Dendritic cell treated with granulocyte-macrophage colony-stimulating factor and Interleukin-4, amounts not matched to agents 40 ng/mL and 50 ng/mL, for 4 days (primary cell): ENCODE data around the gene VPS4B.
"Not testable (repeated sequence)": the region's sequence is repeated elsewhere in the genome, so short reads cannot be mapped to it uniquely, and the experiment has no call there.

Experiments
- H3K27ac Mint-ChIP-seq: one replicate; pipeline ENCODE4 v1.8.0; 2022; ENCODE audit warnings: mild to moderate bottlenecking, mixed read lengths
- H3K27me3 Mint-ChIP-seq: one replicate; pipeline ENCODE4 v1.8.0; 2022; ENCODE audit warnings: mild to moderate bottlenecking, mixed read lengths
- H3K36me3 Mint-ChIP-seq: one replicate; pipeline ENCODE4 v1.8.0; 2022; ENCODE audit warnings: low read depth, mixed read lengths
- H3K4me1 Mint-ChIP-seq: one replicate; pipeline ENCODE4 v1.8.0; 2022; ENCODE audit warnings: low read depth, mixed read lengths
- H3K4me3 Mint-ChIP-seq: one replicate; pipeline ENCODE4 v1.8.0; 2022; ENCODE audit warnings: mild to moderate bottlenecking, moderate library complexity, mixed read lengths
- H3K9me3 Mint-ChIP-seq: one replicate; pipeline ENCODE4 v1.8.0; 2022; ENCODE audit warnings: mixed read lengths
- intact Hi-C: fragments of 100-400 bp; cut with micrococcal nuclease; formaldehyde crosslinking; loops from one replicate; pipeline ENCODE4 v1.15.0; 2022

Gene VPS4B

GRCh38 chr18:63374540-63374939, 47.7 kb downstream of the VPS4B start:
- Mint-ChIP-seq H3K4me1 (peaks cover 24% of the 10 kb centered on the region), H3K9me3 (peaks cover 8% of the 10 kb centered on the region), H3K36me3 (no peaks in the 10 kb centered on the region)

GRCh38 chr18:63373161-63373560, 49.1 kb downstream of the VPS4B start:
- peaks cover 8% of the 10 kb centered on the region for H3K9me3 Mint-ChIP-seq
- H3K4me1 Mint-ChIP-seq: peaks cover 19% of the 10 kb centered on the region
- no peaks in the 10 kb centered on the region for H3K36me3 Mint-ChIP-seq
- H3K4me3 Mint-ChIP-seq: no peak overlapping the region
- intact Hi-C loops: no loop called here
- H3K27me3 Mint-ChIP-seq: no peaks in the 10 kb centered on the region
- H3K27ac Mint-ChIP-seq: no peak overlapping the region

More at GRCh38 chr18:63374540-63374939, 47.7 kb downstream of the VPS4B start:
- intact Hi-C loops: no loop called here
- no peaks in the 10 kb centered on the region for H3K27me3 Mint-ChIP-seq
- H3K4me3 Mint-ChIP-seq: no peak overlapping the region
- no peak overlapping the region for H3K27ac Mint-ChIP-seq

GRCh38 chr18:63368611-63369010, 53.7 kb downstream of the VPS4B start:
- intact Hi-C loops: no loop called here
- H3K4me3 Mint-ChIP-seq: peak overlapping the region; percentile 84
- peak overlapping the region; percentile 82 for H3K27ac Mint-ChIP-seq
- peaks cover 26% of the 10 kb centered on the region for H3K4me1 Mint-ChIP-seq
- H3K9me3 Mint-ChIP-seq: no peaks in the 10 kb centered on the region
- H3K36me3 Mint-ChIP-seq: no peaks in the 10 kb centered on the region
- H3K27me3 Mint-ChIP-seq: peaks cover 2% of the 10 kb centered on the region

GRCh38 chr18:63367053-63367953, 55.0 kb downstream of the VPS4B start, which contains the start of gene KDSR:
Gene KDSR, minus strand, starts transcription at chr18:63367206. Its CDS starts 88 bp downstream, at chr18:63367118.
- Mint-ChIP-seq H3K9me3 (no peaks in the 10 kb centered on the region), H3K36me3 (peaks cover 5% of the 10 kb centered on the region), H3K27ac (peak within 1 kb of the TSS; percentile 82), H3K27me3 (peaks cover 2% of the 10 kb centered on the region), H3K4me3 (peak within 1 kb of the TSS; percentile 84), H3K4me1 (peaks cover 26% of the 10 kb centered on the region)
- intact Hi-C loops: loop anchor here (1.0 to 2.0 kb wide), 2 partner anchors 55 to 131 kb away; partner anchors contain the start of gene VPS4B

GRCh38 chr18:63366213-63367052, 55.8 kb downstream of the VPS4B start:
- Mint-ChIP-seq H3K36me3 (peaks cover 14% of the 10 kb centered on the region), H3K27ac (peak overlapping the region; percentile 82), H3K27me3 (peaks cover 2% of the 10 kb centered on the region), H3K4me1 (peaks cover 26% of the 10 kb centered on the region), H3K4me3 (peak overlapping the region; percentile 84), H3K9me3 (no peaks in the 10 kb centered on the region)
- intact Hi-C loops: loop anchor here (1.0 to 2.0 kb wide), 2 partner anchors 56 to 130 kb away; partner anchors contain the start of gene VPS4B

- intact Hi-C loops: loop anchor here (2.0 kb wide), 1 partner anchor 129 kb away; no protein-coding TSS in a partner anchor
- peaks cover 17% of the 10 kb centered on the region for H3K36me3 Mint-ChIP-seq
- peaks cover 26% of the 10 kb centered on the region for H3K4me1 Mint-ChIP-seq
- peaks cover 2% of the 10 kb centered on the region for H3K27me3 Mint-ChIP-seq
- no peaks in the 10 kb centered on the region for H3K9me3 Mint-ChIP-seq
- H3K4me3 Mint-ChIP-seq: peak overlapping the region; percentile 84
- peak overlapping the region; percentile 82 for H3K27ac Mint-ChIP-seq
Measured at GRCh38 chr18:63365876-63366212, 56.4 kb downstream of the VPS4B start.

- intact Hi-C loops: no loop called here
- H3K9me3 Mint-ChIP-seq: no peaks in the 10 kb centered on the region
- H3K4me3 Mint-ChIP-seq: no peak overlapping the region
- peaks cover 36% of the 10 kb centered on the region for H3K36me3 Mint-ChIP-seq
- peaks cover 26% of the 10 kb centered on the region for H3K4me1 Mint-ChIP-seq
- peaks cover 2% of the 10 kb centered on the region for H3K27me3 Mint-ChIP-seq
- no peak overlapping the region for H3K27ac Mint-ChIP-seq
Measured at GRCh38 chr18:63363951-63364350, 58.3 kb downstream of the VPS4B start.

GRCh38 chr18:63363420-63363819, 58.9 kb downstream of the VPS4B start:
- H3K27me3 Mint-ChIP-seq, H3K9me3 Mint-ChIP-seq, intact Hi-C loops, H3K27ac Mint-ChIP-seq, H3K4me3 Mint-ChIP-seq: not testable (repeated sequence)
- peaks cover 25% of the 10 kb centered on the region for H3K4me1 Mint-ChIP-seq
- H3K36me3 Mint-ChIP-seq: peaks cover 40% of the 10 kb centered on the region

- intact Hi-C loops: loop anchor here (5.0 kb wide), 1 partner anchor 36 kb away; no protein-coding TSS in a partner anchor
- H3K27me3 Mint-ChIP-seq: no peaks in the 10 kb centered on the region
- no peaks in the 10 kb centered on the region for H3K4me1 Mint-ChIP-seq
- H3K4me3 Mint-ChIP-seq: no peak overlapping the region
- no peak overlapping the region for H3K27ac Mint-ChIP-seq
- peaks cover 90% of the 10 kb centered on the region for H3K36me3 Mint-ChIP-seq
- no peaks in the 10 kb centered on the region for H3K9me3 Mint-ChIP-seq
Measured at GRCh38 chr18:63356272-63356896, 65.9 kb downstream of the VPS4B start.

GRCh38 chr18:63350230-63350629, 72.0 kb downstream of the VPS4B start:
- no peaks in the 10 kb centered on the region for H3K9me3 Mint-ChIP-seq

GRCh38 chr18:63348508-63349136, 73.7 kb downstream of the VPS4B start:
- H3K36me3 Mint-ChIP-seq: peaks cover 92% of the 10 kb centered on the region
- H3K4me1 Mint-ChIP-seq: peaks cover 5% of the 10 kb centered on the region
- H3K4me3 Mint-ChIP-seq: no peak overlapping the region
- intact Hi-C loops: loop anchor here (10.0 kb wide), 1 partner anchor 156 kb away; no protein-coding TSS in a partner anchor
- H3K9me3 Mint-ChIP-seq: no peaks in the 10 kb centered on the region
- H3K27me3 Mint-ChIP-seq: no peaks in the 10 kb centered on the region
- H3K27ac Mint-ChIP-seq: no peak overlapping the region

More at GRCh38 chr18:63350230-63350629, 72.0 kb downstream of the VPS4B start:
- no peak overlapping the region for H3K27ac Mint-ChIP-seq
- peaks cover 92% of the 10 kb centered on the region for H3K36me3 Mint-ChIP-seq
- intact Hi-C loops: no loop called here
- H3K4me3 Mint-ChIP-seq: no peak overlapping the region
- H3K27me3 Mint-ChIP-seq: no peaks in the 10 kb centered on the region
- H3K4me1 Mint-ChIP-seq: peaks cover under 1% of the 10 kb centered on the region

- H3K4me1 Mint-ChIP-seq: peaks cover 5% of the 10 kb centered on the region
- H3K36me3 Mint-ChIP-seq: peaks cover 93% of the 10 kb centered on the region
- no peaks in the 10 kb centered on the region for H3K27me3 Mint-ChIP-seq
- no peaks in the 10 kb centered on the region for H3K9me3 Mint-ChIP-seq
- no peak overlapping the region for H3K27ac Mint-ChIP-seq
- H3K4me3 Mint-ChIP-seq: no peak overlapping the region
- intact Hi-C loops: loop anchor here (10.0 kb wide), 1 partner anchor 158 kb away; no protein-coding TSS in a partner anchor
Measured at GRCh38 chr18:63346480-63347183, 75.6 kb downstream of the VPS4B start.
